ENCODE results near the gene TLN1.

Gene TLN1

GRCh38 chr9:35755071-35755470 lies 23.1 kb upstream of the TLN1 start:
- DNase-seq (ENCODE audit: low spot score) = no peak

- no peak for DNase-seq (ENCODE audit: low spot score)
Measured at GRCh38 chr9:35754264-35754663, 22.3 kb upstream of the TLN1 start, which contains the start of gene MSMP. Gene MSMP (minus strand): TSS chr9:35754276. CDS start chr9:35754129, 147 bp downstream.

GRCh38 chr9:35753466-35753865 lies 21.5 kb upstream of the TLN1 start:
- DNase-seq (ENCODE audit: low spot score) = no peak

GRCh38 chr9:35750256-35750531 lies 18.2 kb upstream of the TLN1 start:
- no peak for DNase-seq (ENCODE audit: low spot score)

- peak; percentile 23 for DNase-seq (ENCODE audit: low spot score)
Measured at GRCh38 chr9:35749515-35750255, 17.7 kb upstream of the TLN1 start.

GRCh38 chr9:35748858-35749514 lies 17.0 kb upstream of the TLN1 start, which contains the start of the genes GBA2 and RGP1:
Gene GBA2 (minus strand): TSS chr9:35749228. CDS start chr9:35748704, 524 bp downstream.
Gene RGP1 (plus strand): TSS chr9:35749287. CDS start chr9:35749756, 469 bp downstream.
- DNase-seq (ENCODE audit: low spot score) = peak; percentile 93

DNA sequence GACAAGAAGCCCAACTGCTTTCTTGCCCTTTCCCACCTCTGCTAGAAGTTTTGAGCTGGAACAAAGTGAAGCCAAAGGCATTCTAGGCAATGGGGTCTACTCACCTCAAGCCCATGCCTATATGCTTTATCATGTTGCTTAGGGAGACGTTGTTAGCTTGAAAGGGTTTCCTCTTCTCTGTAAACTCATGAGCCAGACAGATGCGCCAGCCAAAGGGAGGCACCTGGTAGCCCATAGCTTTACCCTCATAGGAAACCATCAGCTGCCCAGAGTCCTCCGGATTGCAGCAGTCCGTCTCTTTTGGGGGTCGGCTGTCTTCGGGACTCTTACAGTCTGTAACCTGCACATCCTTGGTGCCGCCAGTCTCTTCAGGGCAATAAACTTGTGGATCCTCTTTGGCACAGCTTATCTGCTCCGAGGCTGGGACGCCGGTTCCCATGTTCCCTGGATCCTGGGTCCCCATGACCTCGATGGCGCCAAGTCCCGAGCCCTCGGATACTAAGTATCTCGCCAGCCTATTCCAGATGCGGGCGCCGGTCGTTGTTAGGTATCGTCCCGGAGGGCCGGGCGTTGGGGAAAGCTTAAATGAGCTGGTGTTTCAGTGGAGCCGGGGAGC lies 16.4 kb upstream of the TLN1 start:
- DNase-seq (ENCODE audit: low spot score) = no peak

GRCh38 chr9:35746583-35746982 lies 14.6 kb upstream of the TLN1 start:
- no peak for DNase-seq (ENCODE audit: low spot score)

GRCh38 chr9:35745569-35745968 lies 13.6 kb upstream of the TLN1 start:
- DNase-seq (ENCODE audit: low spot score) = no peak

DNA sequence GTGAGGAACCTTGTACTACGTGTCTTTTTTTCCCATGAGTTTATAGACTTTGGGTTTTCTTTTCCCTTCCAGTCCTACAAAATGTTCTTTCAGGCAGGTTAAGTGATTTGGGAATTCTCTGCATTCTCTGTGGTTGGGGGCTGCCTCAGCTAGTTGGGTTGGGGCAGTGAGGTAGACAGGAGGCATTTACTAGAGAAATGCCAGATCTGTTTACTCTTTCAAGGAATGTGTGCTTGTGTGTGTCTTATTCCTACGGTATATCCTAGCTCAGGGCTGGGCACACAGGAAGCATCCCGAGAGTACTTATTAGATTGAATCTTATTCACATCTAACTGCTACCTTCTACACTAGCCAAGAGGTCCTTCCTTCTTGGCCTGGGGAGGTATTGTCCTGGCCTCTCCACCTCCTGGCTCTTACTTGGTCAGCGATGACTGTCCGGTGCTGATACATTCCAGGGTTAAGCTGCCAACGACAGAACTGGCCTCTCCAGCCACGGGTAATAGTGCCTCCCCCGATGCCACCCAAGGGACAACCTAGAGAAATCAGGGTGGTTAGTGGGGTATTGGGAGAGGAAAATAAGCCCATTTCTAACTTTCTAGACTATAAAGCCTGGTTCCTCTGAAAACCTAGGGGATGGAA lies 12.0 kb upstream of the TLN1 start:
- no peak for DNase-seq (ENCODE audit: low spot score)

GRCh38 chr9:35743452-35743851 lies 11.5 kb upstream of the TLN1 start:
- no peak for DNase-seq (ENCODE audit: low spot score)

- DNase-seq (ENCODE audit: low spot score) = no peak
Measured at GRCh38 chr9:35741740-35742139, 9.7 kb upstream of the TLN1 start.

- no peak for DNase-seq (ENCODE audit: low spot score)
Measured at GRCh38 chr9:35740243-35740642, 8.2 kb upstream of the TLN1 start.

DNA sequence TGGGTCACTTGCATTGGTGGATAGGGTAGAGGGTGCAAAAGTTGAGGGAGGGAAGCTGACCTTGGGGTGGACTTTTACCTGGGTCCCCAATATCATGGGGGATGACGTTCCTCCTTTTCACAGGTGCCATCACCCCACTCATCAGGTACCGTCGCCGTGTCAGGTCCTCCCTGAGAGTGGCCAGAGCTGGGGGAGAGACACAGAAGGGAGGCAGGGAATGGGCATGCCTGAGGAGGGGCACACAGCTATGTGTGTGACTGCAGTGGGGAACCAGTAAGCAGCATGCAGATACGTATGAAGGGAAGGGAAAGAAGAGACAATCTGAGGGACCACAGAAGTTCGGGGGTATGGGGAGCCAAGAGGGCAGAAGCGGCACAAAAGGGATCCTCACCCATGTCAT lies 6.9 kb upstream of the TLN1 start:
- DNase-seq (ENCODE audit: low spot score) = no peak

DNA sequence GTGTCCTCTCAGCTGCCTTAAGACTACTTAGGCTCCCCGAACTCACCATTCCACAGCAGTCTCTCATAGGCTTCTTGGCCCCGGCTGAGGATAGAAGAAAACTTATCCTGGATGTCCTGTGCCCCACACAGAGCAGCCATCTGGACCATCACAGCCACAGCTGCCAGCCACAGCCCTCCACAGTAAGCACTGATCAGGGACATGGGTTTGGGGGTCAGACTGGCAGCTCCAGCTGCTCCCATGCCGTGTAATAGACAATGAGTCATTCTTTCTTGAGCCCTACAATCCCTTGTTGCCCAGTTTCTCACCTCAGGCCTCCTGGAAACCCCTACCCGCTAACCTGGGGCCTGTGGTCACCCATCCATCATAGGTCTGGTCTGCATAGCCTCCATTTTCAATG lies 6.2 kb upstream of the TLN1 start:
- no peak for DNase-seq (ENCODE audit: low spot score)

DNA sequence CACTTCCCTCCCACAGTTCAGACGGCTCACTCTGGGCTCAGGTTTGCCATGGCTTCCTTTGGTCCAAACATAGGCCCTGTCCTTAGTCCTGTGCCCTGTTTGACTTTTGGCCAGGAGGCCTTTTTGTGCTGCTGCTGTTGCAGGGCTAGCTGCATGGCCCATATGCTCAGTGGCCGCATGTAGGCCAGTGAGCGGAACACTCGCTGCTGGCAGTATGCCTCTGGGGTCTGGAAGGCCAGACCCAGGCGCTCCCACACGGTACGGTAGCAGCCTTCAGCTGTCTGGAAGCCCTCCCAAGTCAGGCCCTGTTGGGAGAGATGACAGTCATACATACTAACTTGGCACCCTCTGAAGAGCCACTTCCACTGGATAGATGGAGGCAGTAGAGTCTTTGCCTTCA lies 5.1 kb upstream of the TLN1 start:
- DNase-seq (ENCODE audit: low spot score) = no peak

DNA sequence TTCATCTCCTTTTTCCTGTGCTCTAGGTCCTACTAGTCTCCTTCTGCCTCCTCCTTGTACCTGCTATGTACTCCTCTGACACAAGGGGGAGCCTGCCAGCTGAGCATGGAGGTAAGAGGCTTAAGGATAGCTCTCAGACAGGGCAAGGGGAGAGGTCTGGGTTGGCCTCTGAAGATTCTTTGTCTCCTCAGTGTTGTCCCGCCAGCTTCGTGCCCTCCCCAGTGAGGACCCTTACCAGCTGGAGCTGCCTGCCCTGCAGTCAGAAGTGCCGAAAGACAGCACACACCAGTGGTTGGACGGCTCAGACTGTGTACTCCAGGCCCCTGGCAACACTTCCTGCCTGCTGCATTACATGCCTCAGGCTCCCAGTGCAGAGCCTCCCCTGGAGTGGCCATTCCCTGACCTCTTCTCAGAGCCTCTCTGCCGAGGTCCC lies 4.2 kb upstream of the TLN1 start:
- peak; percentile 82 for DNase-seq (ENCODE audit: low spot score)

GRCh38 chr9:35734096-35734495 lies 2.1 kb upstream of the TLN1 start:
- no peak for DNase-seq (ENCODE audit: low spot score)

DNA sequence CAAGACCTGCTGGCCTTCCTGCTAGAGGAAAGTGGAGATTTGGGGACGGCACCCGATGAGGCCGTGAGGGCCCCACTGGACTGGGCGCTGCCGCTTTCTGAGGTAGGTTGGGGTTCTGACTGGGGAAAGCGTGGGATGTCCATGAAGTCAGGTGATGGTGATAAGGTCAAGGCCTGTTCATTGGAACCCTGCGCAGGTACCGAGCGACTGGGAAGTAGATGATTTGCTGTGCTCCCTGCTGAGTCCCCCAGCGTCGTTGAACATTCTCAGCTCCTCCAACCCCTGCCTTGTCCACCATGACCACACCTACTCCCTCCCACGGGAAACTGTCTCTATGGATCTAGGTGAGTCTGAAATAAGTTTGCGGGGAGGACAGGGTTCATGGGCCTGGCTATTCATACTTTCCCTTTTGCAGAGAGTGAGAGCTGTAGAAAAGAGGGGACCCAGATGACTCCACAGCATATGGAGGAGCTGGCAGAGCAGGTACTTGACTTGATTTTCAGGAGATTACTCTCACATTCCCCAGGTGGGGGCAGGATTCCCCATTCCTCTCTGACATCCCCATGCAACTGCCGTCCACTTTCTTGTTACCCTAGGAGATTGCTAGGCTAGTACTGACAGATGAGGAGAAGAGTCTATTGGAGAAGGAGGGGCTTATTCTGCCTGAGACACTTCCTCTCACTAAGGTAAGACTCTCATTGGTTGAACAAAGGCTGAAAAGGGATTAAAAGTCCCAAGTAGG lies 976 bp upstream of the TLN1 start:
- peak; percentile 57 for DNase-seq (ENCODE audit: low spot score)

GRCh38 chr9:35731415-35732184 lies 395 bp downstream of the TLN1 start:
- no peak for DNase-seq (ENCODE audit: low spot score)

DNA sequence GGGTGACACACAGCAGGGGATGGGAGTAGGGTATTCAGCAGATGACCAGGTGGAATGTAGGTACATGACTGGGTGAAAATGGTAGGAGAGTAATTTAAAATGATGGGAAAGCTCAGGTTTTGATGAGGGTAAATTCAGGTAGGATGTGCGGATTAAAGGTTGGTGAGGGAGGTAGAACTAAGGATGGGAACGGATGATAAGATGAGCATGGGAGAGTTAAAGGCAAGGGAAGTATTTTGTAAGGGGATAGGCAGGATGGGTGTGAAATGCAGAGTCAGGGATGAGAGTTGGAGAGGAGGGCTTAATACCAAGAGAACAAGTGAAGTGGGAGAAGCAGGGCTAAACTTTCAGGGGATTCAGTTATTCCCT lies 1.5 kb downstream of the TLN1 start:
- DNase-seq (ENCODE audit: low spot score) = no peak
